ENCODE results near the gene IPPK. TPM values are rescaled to one million over a fixed set of nuclear protein-coding genes. Genes with fewer than 3 reads are reported as not detected.

Gene IPPK
- total RNA-seq, 4 donors from 2014 or later = 6.3 to 15.7 (median 10.1) TPM

GRCh38 chr9:92712767-92713166 lies 42.8 kb upstream of the IPPK start:
- H3K36me3 ChIP-seq = peaks cover 0 to 46% (median 0%) of the 10 kb centered on the region in 3 donors

GRCh38 chr9:92711844-92712243 lies 41.9 kb upstream of the IPPK start:
- Histone ChIP-seq H3K4me1 (peaks cover 0 to 8% (median 0%) of the 10 kb centered on the region in 4 donors), H3K9me3 (no peaks in the 10 kb centered on the region), H3K4me3 (no peak overlapping the region), H3K27ac (peak overlapping the region in 3 of 4 donors; percentile 48 to 50 (median 49)), H3K36me3 (peaks cover 0 to 38% (median 0%) of the 10 kb centered on the region in 3 donors), H3K27me3 (no peaks in the 10 kb centered on the region)
- no peak for DNase-seq
- TF ChIP-seq CTCF (IDR thresholded peaks at IDR 0.05) = no peak
- TF ChIP-seq POLR2A (IDR thresholded peaks at IDR 0.05) = no peak

More at GRCh38 chr9:92712767-92713166, 42.8 kb upstream of the IPPK start:
- TF ChIP-seq CTCF (IDR thresholded peaks at IDR 0.05) (no peak), POLR2A (IDR thresholded peaks at IDR 0.05) (no peak)
- Histone ChIP-seq H3K27ac (no peak overlapping the region), H3K4me1 (peaks cover 0 to 8% (median under 1%) of the 10 kb centered on the region in 4 donors), H3K27me3 (no peaks in the 10 kb centered on the region), H3K9me3 (no peaks in the 10 kb centered on the region), H3K4me3 (no peak overlapping the region)
- DNase-seq = no peak

GRCh38 chr9:92711146-92711545 lies 41.2 kb upstream of the IPPK start:
- H3K4me3 ChIP-seq = no peak overlapping the region
- DNase-seq = no peak
- no peaks in the 10 kb centered on the region for H3K9me3 ChIP-seq
- H3K4me1 ChIP-seq = peaks cover 0 to 8% (median 0%) of the 10 kb centered on the region in 4 donors
- peaks cover 0 to 38% (median 0%) of the 10 kb centered on the region in 3 donors for H3K36me3 ChIP-seq
- TF ChIP-seq POLR2A (IDR thresholded peaks at IDR 0.05) = no peak
- TF ChIP-seq CTCF (IDR thresholded peaks at IDR 0.05) = no peak
- no peak overlapping the region for H3K27ac ChIP-seq
- H3K27me3 ChIP-seq = no peaks in the 10 kb centered on the region

- Histone ChIP-seq H3K4me3 (no peak overlapping the region), H3K27ac (no peak overlapping the region)
These were observed 40.4 kb upstream of the IPPK start for GRCh38 chr9:92710368-92710767.

GRCh38 chr9:92709954-92710353 lies 40.0 kb upstream of the IPPK start:
- Histone ChIP-seq H3K4me1 (peaks cover 0 to 8% (median 0%) of the 10 kb centered on the region in 4 donors), H3K27me3 (no peaks in the 10 kb centered on the region), H3K27ac (no peak overlapping the region), H3K4me3 (no peak overlapping the region), H3K9me3 (no peaks in the 10 kb centered on the region), H3K36me3 (peaks cover 0 to 29% (median 0%) of the 10 kb centered on the region in 3 donors)
- DNase-seq = no peak
- TF ChIP-seq POLR2A (IDR thresholded peaks at IDR 0.05) (no peak), CTCF (IDR thresholded peaks at IDR 0.05) (no peak)

More at GRCh38 chr9:92710368-92710767, 40.4 kb upstream of the IPPK start:
- Histone ChIP-seq H3K27me3 (no peaks in the 10 kb centered on the region), H3K36me3 (peaks cover 0 to 33% (median 0%) of the 10 kb centered on the region in 3 donors), H3K4me1 (peaks cover 0 to 8% (median 0%) of the 10 kb centered on the region in 4 donors), H3K9me3 (no peaks in the 10 kb centered on the region)
- TF ChIP-seq CTCF (IDR thresholded peaks at IDR 0.05) (no peak), POLR2A (IDR thresholded peaks at IDR 0.05) (no peak)
- DNase-seq = no peak

Data from Peyer's patch (tissue), 4 donors.